HEK293T (cell line): Measurements from ENCODE around the gene UTF1.

Source experiments
- CTCF ChIA-PET: fragments of 350-600 bp; formaldehyde crosslinking; extraction: SDS; loops from one replicate; lab custom pipeline; 2021; ENCODE audit warnings: antibody characterized with exemption, inconsistent platforms; lab: Yijun Ruan, JAX
- POLR2A ChIA-PET: fragments of 350-600 bp; formaldehyde crosslinking; extraction: SDS; loops from one replicate; lab custom pipeline; 2020; ENCODE audit warnings: antibody characterized with exemption, inconsistent platforms; lab: Yijun Ruan, JAX
- DNase-seq: peaks from one replicate; pipeline ENCODE4 v3.0.0; 2012; ENCODE audit warnings: mixed read lengths; ENCODE audit errors: extremely low spot score
- ARNT ChIP-seq: fragments of 450-650 bp; IDR thresholded peaks from 2 replicates; pipeline ENCODE4 v1.6.1; 2017; ENCODE audit warnings: mild to moderate bottlenecking
- BHLHE40 ChIP-seq: fragments of 450-650 bp; IDR thresholded peaks from 2 replicates; pipeline ENCODE4 v1.6.1; 2016; ENCODE audit warnings: mild to moderate bottlenecking, moderate library complexity, borderline replicate concordance
- CTBP1 ChIP-seq: fragments of 450-650 bp; IDR thresholded peaks from 2 replicates; pipeline ENCODE4 v1.6.1; 2016; ENCODE audit warnings: borderline replicate concordance
- ELF4 ChIP-seq: fragments of 450-650 bp; IDR thresholded peaks from 2 replicates; pipeline ENCODE4 v1.6.1; 2017; ENCODE audit warnings: antibody characterized with exemption
- FOXA1 ChIP-seq: fragments of 450-650 bp; IDR thresholded peaks from 2 replicates; pipeline ENCODE4 v1.6.1; 2016; ENCODE audit warnings: mild to moderate bottlenecking
- FOXK2 ChIP-seq: fragments of 450-650 bp; IDR thresholded peaks from 2 replicates; pipeline ENCODE4 v1.6.1; 2016; ENCODE audit warnings: mild to moderate bottlenecking
- FOXM1 ChIP-seq: fragments of 450-650 bp; IDR thresholded peaks from 2 replicates; pipeline ENCODE4 v1.6.1; 2017; ENCODE audit warnings: mild to moderate bottlenecking, borderline replicate concordance
- HDGF ChIP-seq: fragments of 450-650 bp; IDR thresholded peaks from 2 replicates; pipeline ENCODE4 v1.6.1; 2017; ENCODE audit warnings: antibody characterized with exemption, borderline replicate concordance
- L3MBTL2 ChIP-seq: fragments of 450-650 bp; conservative IDR thresholded peaks from 2 replicates; pipeline ENCODE4 v1.6.1; 2016; ENCODE audit warnings: mild to moderate bottlenecking
- LEF1 ChIP-seq: fragments of 450-650 bp; IDR thresholded peaks from 2 replicates; pipeline ENCODE4 v1.6.1; 2017; ENCODE audit warnings: mild to moderate bottlenecking, borderline replicate concordance
- NFRKB ChIP-seq: fragments of 450-650 bp; IDR thresholded peaks from 2 replicates; pipeline ENCODE4 v1.6.1; 2016; ENCODE audit warnings: mild to moderate bottlenecking, moderate library complexity
- SP1 ChIP-seq: fragments of 450-650 bp; IDR thresholded peaks from 2 replicates; pipeline ENCODE4 v1.6.1; 2017
- SUZ12 ChIP-seq: fragments of 450-650 bp; IDR thresholded peaks from 2 replicates; pipeline ENCODE4 v1.6.1; 2016; ENCODE audit warnings: mild to moderate bottlenecking
- TARDBP ChIP-seq: fragments of 450-650 bp; IDR thresholded peaks from 2 replicates; pipeline ENCODE4 v1.6.1; 2016
- ZNF384 ChIP-seq: fragments of 450-650 bp; IDR thresholded peaks from 2 replicates; pipeline ENCODE4 v1.6.1; 2016
- TF ChIP-seq, protein P1 (sequence below): fragments of 450-650 bp; IDR thresholded peaks from 2 replicates; pipeline ENCODE4 v1.6.1; 2016

Gene UTF1

DNA sequence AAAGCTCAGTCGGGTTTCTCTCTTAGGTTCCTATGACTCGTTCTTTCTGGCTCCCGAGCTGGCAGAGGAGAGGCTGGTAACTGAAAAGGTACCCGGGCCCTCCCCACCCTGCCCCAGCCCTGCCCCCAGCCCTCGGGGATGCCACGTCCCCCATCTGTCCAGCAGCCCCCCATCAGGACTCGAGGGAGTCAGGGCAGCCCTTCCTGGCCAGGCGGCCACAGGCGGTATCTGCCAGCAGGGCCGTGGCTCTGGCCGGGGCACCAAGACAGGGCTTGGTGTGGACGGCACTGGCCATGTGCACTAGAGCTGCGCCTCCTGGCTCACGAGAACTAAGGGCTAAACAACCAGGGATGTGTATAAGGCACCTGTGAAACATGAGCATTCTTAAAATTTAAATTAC is 40.3 kb upstream of the UTF1 start:
- DNase-seq = no peak
- ChIA-PET CTCF (no interaction called here), POLR2A (no interaction called here)
- no peak for TF ChIP-seq LEF1
- no peak for TF ChIP-seq ELF4
- no peak for TF ChIP-seq ARNT
- no peak for TF ChIP-seq CTBP1

DNA sequence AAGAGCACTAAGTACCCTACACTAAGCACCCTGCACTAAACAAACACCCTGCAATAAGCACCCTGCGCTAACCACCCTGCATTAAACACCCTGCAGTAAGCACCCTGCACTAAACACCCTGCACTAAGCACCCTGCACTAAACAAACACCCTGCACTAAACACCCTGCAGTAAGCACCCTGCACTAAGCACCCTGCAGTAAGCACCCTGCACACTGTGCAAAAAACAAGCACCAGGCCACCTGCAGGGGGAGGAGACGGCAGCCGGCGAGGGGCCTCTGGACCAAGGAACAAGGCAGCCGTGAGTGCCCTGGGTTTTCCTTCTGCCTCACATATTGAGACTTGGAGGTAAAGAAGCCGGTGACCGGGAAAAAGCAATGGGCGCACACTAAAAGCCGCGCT is 39.8 kb upstream of the UTF1 start:
- ChIA-PET POLR2A (no interaction called here), CTCF (no interaction called here)
- TF ChIP-seq ZNF384 (no peak), FOXA1 (no peak), NFRKB (no peak), CTBP1 (no peak)
- no peak for DNase-seq

DNA sequence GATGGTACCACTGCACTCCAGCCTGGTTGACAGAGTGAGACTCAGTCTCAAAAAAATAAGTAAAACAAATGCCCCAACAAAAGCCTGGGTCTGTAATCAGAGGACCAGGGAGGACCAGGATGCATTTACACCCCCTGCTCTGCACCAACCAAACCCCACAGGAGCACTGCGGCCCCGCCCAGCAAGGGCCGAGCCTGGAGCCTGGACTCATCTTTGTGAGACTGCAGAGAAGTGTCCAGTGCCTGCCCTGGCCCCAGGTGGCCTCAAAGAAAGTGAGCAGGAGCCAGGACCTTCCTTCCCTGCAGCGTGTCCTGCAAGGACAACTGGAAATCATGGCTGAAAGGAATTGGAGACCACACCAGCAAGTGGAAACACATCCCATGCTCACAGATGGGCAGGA is 38.4 kb upstream of the UTF1 start:
- TF ChIP-seq, protein P1, sequence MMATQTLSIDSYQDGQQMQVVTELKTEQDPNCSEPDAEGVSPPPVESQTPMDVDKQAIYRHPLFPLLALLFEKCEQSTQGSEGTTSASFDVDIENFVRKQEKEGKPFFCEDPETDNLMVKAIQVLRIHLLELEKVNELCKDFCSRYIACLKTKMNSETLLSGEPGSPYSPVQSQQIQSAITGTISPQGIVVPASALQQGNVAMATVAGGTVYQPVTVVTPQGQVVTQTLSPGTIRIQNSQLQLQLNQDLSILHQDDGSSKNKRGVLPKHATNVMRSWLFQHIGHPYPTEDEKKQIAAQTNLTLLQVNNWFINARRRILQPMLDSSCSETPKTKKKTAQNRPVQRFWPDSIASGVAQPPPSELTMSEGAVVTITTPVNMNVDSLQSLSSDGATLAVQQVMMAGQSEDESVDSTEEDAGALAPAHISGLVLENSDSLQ = no peak
- TF ChIP-seq TARDBP (no peak), BHLHE40 (no peak), FOXM1 (no peak), SP1 (no peak), HDGF (no peak), CTBP1 (no peak), FOXA1 (no peak), ZNF384 (no peak), ARNT (no peak), SUZ12 (no peak), L3MBTL2 (no peak), ELF4 (no peak), NFRKB (no peak), LEF1 (no peak), FOXK2 (no peak)
- CTCF ChIA-PET = no interaction called here
- no peak for DNase-seq
- POLR2A ChIA-PET = no interaction called here

DNA sequence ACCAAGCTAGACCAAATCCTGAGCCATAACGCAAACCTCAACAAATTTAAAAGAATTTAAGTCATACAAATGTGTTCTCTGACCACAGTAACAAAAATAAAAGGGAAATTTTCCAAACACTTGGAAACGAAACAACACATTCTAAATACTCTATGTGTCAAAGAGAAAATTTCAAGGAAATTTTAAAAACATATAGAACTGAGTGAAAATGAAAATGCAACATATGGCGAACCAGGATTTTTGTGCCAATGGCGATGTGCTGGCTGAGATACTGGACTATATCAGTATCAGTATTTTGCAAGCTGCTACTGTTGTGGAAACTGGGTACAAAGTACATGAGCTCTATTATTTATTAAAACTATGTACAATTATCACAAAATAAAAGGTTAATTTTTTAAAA is 35.9 kb upstream of the UTF1 start:
- POLR2A ChIA-PET = no interaction called here
- CTCF ChIA-PET = no interaction called here
- no peak for DNase-seq
- TF ChIP-seq BHLHE40 (no peak), HDGF (no peak), ARNT (no peak), FOXK2 (no peak), FOXA1 (no peak), SUZ12 (no peak), L3MBTL2 (no peak), FOXM1 (no peak), TARDBP (no peak), CTBP1 (no peak), LEF1 (no peak), ZNF384 (no peak), NFRKB (no peak), SP1 (no peak), ELF4 (no peak)
- TF ChIP-seq, protein P1 = no peak

DNA sequence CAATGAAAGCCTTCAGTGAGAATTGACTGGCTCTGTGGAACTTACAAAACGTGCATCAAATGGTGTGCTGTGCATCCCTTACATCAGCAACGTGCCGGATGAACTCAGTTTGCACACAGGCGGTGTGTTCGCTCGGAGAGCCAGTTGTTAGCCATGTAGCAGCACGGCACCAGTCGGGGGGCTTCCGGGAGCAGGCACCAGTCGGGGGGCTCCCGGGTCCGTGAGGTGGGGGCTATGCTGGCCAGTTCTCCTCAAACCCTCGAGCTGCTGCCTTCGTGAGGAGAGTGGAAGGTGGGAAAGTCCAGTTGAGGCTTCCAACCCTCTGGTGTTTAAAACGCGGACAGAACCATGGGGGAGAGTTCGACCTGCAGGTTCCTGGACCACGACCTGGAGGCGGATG is 34.9 kb upstream of the UTF1 start:
- no peak for TF ChIP-seq FOXA1
- no peak for TF ChIP-seq ELF4
- no peak for TF ChIP-seq HDGF
- TF ChIP-seq CTBP1 = no peak
- no peak for TF ChIP-seq SP1
- TF ChIP-seq ARNT = no peak
- no peak for TF ChIP-seq SUZ12
- TF ChIP-seq L3MBTL2 = no peak
- TF ChIP-seq TARDBP = no peak
- no peak for TF ChIP-seq NFRKB
- no peak for TF ChIP-seq BHLHE40
- no peak for TF ChIP-seq FOXM1
- TF ChIP-seq LEF1 = no peak
- TF ChIP-seq, protein P1 = no peak
- TF ChIP-seq ZNF384 = no peak
- no peak for TF ChIP-seq FOXK2
- ChIA-PET POLR2A (no interaction called here), CTCF (no interaction called here)
- DNase-seq = no peak

DNA sequence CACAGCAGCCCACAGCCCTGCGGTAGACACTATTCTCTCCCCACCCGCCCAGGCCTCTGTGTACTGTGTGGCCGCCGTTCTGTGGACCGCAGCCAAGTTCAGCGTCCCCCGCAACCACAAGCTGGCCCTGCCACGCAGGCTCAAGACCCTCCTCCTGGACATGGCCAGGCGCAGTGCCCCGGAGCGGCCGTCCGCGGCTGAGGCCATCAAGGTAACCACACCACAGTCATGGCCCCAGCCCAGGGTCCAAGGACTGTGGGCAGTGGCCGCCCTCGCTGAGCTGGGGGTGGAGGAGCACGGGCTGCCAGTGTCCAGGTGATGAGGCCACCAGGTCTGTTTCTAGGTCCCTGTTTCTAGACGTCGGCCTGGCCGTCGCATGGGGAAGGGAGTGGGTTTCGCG is 34.4 kb upstream of the UTF1 start:
- ChIA-PET POLR2A (no interaction called here), CTCF (no interaction called here)
- TF ChIP-seq BHLHE40 (no peak), SUZ12 (no peak), FOXK2 (no peak), ZNF384 (no peak)
- no peak for DNase-seq
